Endothelial cell (in vitro differentiated cells): ENCODE data around the gene PLIN5. TPM values are rescaled to one million over a fixed set of nuclear protein-coding genes. Genes with fewer than 3 reads are reported as not detected.

Experiments used
- DNase-seq: peaks from one replicate; pipeline ENCODE4 v3.0.0; 2021; ENCODE audit warnings: low spot score
- H3K27ac Mint-ChIP-seq: one replicate; pipeline ENCODE4 v1.8.0; 2021; ENCODE audit warnings: mixed read lengths, inconsistent platforms; ENCODE audit not compliant: unreplicated experiment
- H3K27me3 Mint-ChIP-seq: one replicate; pipeline ENCODE4 v1.8.0; 2021; ENCODE audit warnings: mild to moderate bottlenecking, moderate library complexity, mixed read lengths, inconsistent platforms; ENCODE audit not compliant: unreplicated experiment
- H3K36me3 Mint-ChIP-seq: one replicate; pipeline ENCODE4 v1.8.0; 2021; ENCODE audit warnings: mild to moderate bottlenecking, low read depth, mixed read lengths, inconsistent platforms; ENCODE audit not compliant: unreplicated experiment
- H3K4me1 Mint-ChIP-seq: one replicate; pipeline ENCODE4 v1.8.0; 2021; ENCODE audit warnings: mild to moderate bottlenecking, mixed read lengths, inconsistent platforms; ENCODE audit not compliant: unreplicated experiment
- H3K4me3 Mint-ChIP-seq: one replicate; pipeline ENCODE4 v1.8.0; 2021; ENCODE audit warnings: mild to moderate bottlenecking, mixed read lengths, inconsistent platforms; ENCODE audit not compliant: unreplicated experiment
- H3K9me3 Mint-ChIP-seq: one replicate; pipeline ENCODE4 v1.8.0; 2021; ENCODE audit warnings: mixed read lengths, inconsistent platforms; ENCODE audit not compliant: unreplicated experiment
- CTCF ChIP-seq: fragments of 200-600 bp; sonication (generic); IDR thresholded peaks from one replicate; pipeline ENCODE4 v1.5.0; 2021; ENCODE audit warnings: antibody characterized with exemption; ENCODE audit not compliant: unreplicated experiment
- total RNA-seq: library from RNA; stranded (reverse); fragmentation: NEBNext Ultra II Directional; extraction: Animal tissue kit (Norgen Biotek cat#: 25700); gene quantifications from one replicate; pipeline ENCODE4 v1.2.1, GENCODE V29; 2021; ENCODE audit not compliant: unreplicated experiment

Gene PLIN5
- total RNA-seq, 1 donor from 2014 or later, result 0.64 TPM

GRCh38 chr19:4511300-4512054, 23.5 kb downstream of the PLIN5 start:
- Mint-ChIP-seq H3K9me3 (no peaks in the 10 kb centered on the region), H3K4me1 (no peaks in the 10 kb centered on the region), H3K27me3 (peaks cover 25% of the 10 kb centered on the region), H3K4me3 (no peak overlapping the region), H3K36me3 (peaks cover 8% of the 10 kb centered on the region), H3K27ac (no peak overlapping the region)
- no peak for DNase-seq
- TF ChIP-seq CTCF, result no peak

- no peaks in the 10 kb centered on the region for H3K9me3 Mint-ChIP-seq
- H3K27me3 Mint-ChIP-seq, result peaks cover 29% of the 10 kb centered on the region
- H3K27ac Mint-ChIP-seq, result no peak overlapping the region
- H3K4me1 Mint-ChIP-seq, result peaks cover 4% of the 10 kb centered on the region
- DNase-seq, result no peak
- no peak for TF ChIP-seq CTCF
- peaks cover 16% of the 10 kb centered on the region for H3K36me3 Mint-ChIP-seq
- no peak overlapping the region for H3K4me3 Mint-ChIP-seq
Measured at GRCh38 chr19:4510435-4511255, 24.4 kb downstream of the PLIN5 start.

- TF ChIP-seq CTCF, result no peak
- H3K36me3 Mint-ChIP-seq, result peaks cover 18% of the 10 kb centered on the region
- H3K27ac Mint-ChIP-seq, result no peak overlapping the region
- DNase-seq, result no peak
- no peak overlapping the region for H3K4me3 Mint-ChIP-seq
- H3K27me3 Mint-ChIP-seq, result peaks cover 25% of the 10 kb centered on the region
- H3K9me3 Mint-ChIP-seq, result no peaks in the 10 kb centered on the region
- H3K4me1 Mint-ChIP-seq, result peaks cover 4% of the 10 kb centered on the region
Measured at GRCh38 chr19:4508698-4509097, 26.3 kb downstream of the PLIN5 start.

GRCh38 chr19:4507804-4508203, 27.2 kb downstream of the PLIN5 start:
- H3K27ac Mint-ChIP-seq, result no peak overlapping the region
- DNase-seq, result no peak
- no peak overlapping the region for H3K4me3 Mint-ChIP-seq
- H3K4me1 Mint-ChIP-seq, result peaks cover 4% of the 10 kb centered on the region
- H3K9me3 Mint-ChIP-seq, result no peaks in the 10 kb centered on the region
- H3K36me3 Mint-ChIP-seq, result peaks cover 18% of the 10 kb centered on the region
- peaks cover 24% of the 10 kb centered on the region for H3K27me3 Mint-ChIP-seq
- no peak for TF ChIP-seq CTCF

DNA sequence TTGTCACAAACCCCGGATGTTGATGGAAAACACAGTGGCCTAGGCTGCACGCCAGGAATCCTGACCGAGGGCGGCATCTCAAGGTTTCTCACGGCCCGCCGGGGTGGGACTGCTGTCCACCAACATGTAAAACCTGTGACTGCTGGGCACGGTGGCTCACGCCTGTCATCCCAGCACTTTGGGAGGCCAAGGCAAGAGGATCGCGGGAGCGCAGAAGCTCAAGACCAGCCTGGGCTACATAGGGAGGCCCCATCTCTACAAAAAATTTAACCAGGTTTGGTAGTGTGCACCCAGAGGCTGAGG, 27.9 kb downstream of the PLIN5 start:
- no peak overlapping the region for H3K27ac Mint-ChIP-seq
- no peaks in the 10 kb centered on the region for H3K9me3 Mint-ChIP-seq
- TF ChIP-seq CTCF, result no peak
- peaks cover 26% of the 10 kb centered on the region for H3K27me3 Mint-ChIP-seq
- no peak for DNase-seq
- peaks cover 20% of the 10 kb centered on the region for H3K36me3 Mint-ChIP-seq
- H3K4me3 Mint-ChIP-seq, result no peak overlapping the region
- H3K4me1 Mint-ChIP-seq, result peaks cover 4% of the 10 kb centered on the region
